ENCODE results near the gene MEOX2.

Gene MEOX2

GRCh38 chr7:15610503-15610902, 76.0 kb downstream of the MEOX2 start:
- DNase-seq (ENCODE audit: low read depth): no peak

DNA sequence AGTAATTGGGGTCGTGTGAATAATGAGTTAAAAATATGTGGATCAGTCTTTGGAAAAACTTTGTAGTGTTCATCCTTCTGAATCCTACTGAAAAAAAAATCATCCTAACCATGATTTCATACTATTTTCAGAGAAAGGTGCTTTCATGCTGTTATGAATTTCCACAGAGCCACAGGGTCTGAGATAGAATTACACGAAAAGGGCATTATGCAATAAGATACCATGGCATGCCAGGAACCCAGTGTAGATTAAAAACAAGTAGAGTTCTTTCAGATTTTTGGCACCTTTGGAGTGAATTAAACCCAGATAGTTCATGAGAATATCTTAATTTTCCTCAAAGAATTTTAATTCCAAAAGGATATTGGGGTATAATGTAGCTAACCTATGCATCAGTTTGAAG, 77.2 kb downstream of the MEOX2 start:
- DNase-seq (ENCODE audit: low read depth): no peak

GRCh38 chr7:15607529-15608210, 78.8 kb downstream of the MEOX2 start:
- DNase-seq (ENCODE audit: low read depth): peak; percentile 52

GRCh38 chr7:15606561-15606960, 79.9 kb downstream of the MEOX2 start:
- DNase-seq (ENCODE audit: low read depth): no peak

GRCh38 chr7:15604166-15604565, 82.3 kb downstream of the MEOX2 start:
- no peak for DNase-seq (ENCODE audit: low read depth)

DNA sequence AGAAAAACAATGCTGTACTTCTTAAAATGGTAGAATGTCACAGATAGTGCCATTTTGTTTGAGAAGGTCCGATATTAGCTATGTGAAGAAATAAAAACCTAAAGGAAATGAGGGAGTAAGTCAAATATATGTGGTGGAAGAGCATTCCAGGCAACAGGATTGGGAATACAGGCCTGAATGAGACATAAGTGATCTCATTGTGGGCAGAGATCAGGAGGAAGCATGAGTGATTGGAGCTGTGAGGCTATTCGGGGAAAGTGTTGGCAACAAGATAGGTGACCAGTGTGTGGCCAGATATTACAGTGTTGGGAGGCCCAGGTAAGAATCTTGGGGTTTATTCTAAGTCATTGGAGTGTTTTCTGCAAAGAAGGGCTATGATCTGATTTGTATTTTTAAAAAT, 83.4 kb downstream of the MEOX2 start:
- DNase-seq (ENCODE audit: low read depth): no peak

GRCh38 chr7:15602236-15602635, 84.2 kb downstream of the MEOX2 start:
- DNase-seq (ENCODE audit: low read depth): no peak

GRCh38 chr7:15601175-15601574, 85.3 kb downstream of the MEOX2 start:
- DNase-seq (ENCODE audit: low read depth): no peak

DNA sequence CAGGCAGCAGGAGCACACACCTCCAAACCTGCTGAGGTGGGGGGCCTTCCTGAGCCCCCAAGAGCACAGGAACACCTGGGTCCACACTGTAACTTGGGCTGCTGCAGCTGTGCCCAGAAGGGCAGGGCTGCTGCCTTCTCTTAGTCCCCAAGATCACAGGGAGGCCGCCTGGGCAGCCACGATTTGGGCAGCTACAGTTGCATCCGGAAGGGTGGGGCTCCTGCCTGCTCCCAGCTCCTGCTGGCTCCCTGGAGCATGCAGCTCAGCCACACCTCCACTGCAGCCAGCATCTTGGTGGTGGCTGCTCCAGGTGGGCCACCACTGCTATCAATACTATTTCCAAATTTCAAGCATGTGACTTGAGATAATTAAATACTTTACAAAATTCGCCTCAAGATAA, 86.2 kb downstream of the MEOX2 start:
- no peak for DNase-seq (ENCODE audit: low read depth)

GRCh38 chr7:15594461-15594860, 92.0 kb downstream of the MEOX2 start:
- DNase-seq (ENCODE audit: low read depth): no peak

DNA sequence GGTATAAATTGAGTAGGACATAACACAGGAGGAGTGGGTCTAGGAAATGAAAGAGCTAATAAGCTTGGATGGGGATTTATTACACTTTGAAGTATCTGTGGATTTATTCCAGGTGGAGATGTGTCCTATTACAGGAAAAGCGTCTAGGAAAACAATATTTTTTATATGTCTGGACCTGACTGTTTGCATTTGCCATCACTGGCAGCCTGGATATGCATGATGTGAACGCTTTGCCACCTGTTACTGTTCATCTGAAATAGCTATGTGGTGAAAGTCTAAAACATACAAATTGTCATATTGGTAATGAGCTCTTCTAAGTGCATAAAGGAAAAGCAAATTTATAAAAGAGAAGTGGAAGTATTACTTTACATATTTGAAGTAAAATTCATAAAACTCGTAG, 93.1 kb downstream of the MEOX2 start:
- DNase-seq (ENCODE audit: low read depth): no peak

GRCh38 chr7:15586266-15586665, 100.2 kb downstream of the MEOX2 start:
- DNase-seq (ENCODE audit: low read depth): no peak

DNA sequence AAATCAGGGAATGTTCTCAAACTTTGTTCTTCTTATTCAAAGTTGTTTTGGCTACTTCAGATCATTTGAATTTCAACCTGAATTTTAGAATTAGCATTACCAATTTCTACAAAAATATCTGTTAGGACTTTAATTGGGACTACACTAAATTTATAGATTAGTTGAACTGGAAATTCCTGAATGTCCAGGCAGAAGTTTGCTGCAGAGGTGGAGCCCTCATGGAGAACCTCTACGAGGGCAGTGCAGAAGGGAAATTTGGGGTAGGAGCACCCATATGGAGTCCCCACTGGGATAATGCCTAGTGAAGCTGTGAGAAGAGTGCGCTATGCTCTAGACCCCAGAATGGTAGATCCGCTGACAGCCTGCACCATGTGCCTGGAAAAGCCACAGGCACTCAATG, 101.9 kb downstream of the MEOX2 start:
- DNase-seq (ENCODE audit: low read depth): no peak

DNA sequence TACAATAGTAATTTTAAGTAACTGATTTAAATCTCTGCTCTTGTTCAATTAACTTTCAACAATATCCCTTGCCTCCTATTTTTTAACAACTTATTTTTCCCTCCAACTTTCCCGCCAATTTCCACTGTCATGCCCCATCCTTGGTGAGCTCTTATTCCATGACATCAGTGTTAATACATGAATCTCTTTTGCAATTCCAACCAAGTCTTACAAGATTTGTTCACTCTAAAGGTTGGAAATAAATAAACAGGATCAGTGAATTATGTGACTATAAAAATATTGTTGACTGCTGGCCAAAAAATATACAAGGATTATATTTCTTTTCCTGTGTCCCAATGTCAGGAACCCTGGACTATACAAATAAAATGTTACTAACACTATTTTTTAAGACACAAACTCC, 103.7 kb downstream of the MEOX2 start:
- peak; percentile 73 for DNase-seq (ENCODE audit: low read depth)

- DNase-seq (ENCODE audit: low read depth): peak; percentile 11
Measured at GRCh38 chr7:15581352-15581951, 105.0 kb downstream of the MEOX2 start.

- DNase-seq (ENCODE audit: low read depth): no peak
Measured at GRCh38 chr7:15580604-15581351, 105.7 kb downstream of the MEOX2 start.

GRCh38 chr7:15577600-15577999, 108.9 kb downstream of the MEOX2 start:
- no peak for DNase-seq (ENCODE audit: low read depth)

- no peak for DNase-seq (ENCODE audit: low read depth)
Measured at GRCh38 chr7:15571301-15571878, 115.1 kb downstream of the MEOX2 start.

- no peak for DNase-seq (ENCODE audit: low read depth)
Measured at GRCh38 chr7:15567652-15568051, 118.8 kb downstream of the MEOX2 start.

DNA sequence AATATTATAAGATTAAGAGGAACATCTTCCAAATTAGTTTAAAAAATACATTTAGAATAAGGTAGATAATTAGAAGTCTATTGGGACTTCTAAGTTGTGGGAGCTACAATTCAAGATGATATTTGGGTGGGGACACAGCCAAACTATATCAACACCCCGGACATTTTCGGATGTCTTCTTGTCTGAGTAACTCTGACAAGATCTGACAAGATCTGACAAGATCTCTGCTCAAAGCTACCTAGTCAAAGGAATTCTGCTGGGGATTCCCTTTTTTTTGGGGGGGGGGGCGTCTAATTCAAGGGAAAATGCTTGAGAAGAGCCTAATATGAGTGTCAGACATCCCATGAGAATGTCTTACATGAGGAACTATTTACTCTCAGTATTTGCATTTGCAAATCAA, 119.4 kb downstream of the MEOX2 start:
- DNase-seq (ENCODE audit: low read depth): no peak

DNA sequence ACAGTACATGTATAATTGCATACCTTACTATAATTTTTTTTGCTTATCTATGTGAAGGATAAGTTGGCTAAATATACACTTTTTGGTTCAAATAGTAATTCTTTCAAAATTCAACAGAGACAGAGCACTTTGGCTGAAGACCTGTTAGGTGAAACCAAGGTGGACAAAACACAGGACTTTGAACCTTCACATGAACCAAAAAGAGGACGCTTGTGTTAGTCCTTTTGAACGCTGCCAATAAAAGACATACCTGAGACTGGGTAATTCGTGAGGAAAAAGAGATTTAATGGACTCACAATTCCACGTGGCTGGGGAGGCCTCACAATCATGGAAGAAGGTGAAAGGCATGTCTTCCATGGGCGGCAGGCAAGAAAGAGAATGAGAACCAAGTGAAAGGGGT, 120.0 kb downstream of the MEOX2 start:
- no peak for DNase-seq (ENCODE audit: low read depth)

DNA sequence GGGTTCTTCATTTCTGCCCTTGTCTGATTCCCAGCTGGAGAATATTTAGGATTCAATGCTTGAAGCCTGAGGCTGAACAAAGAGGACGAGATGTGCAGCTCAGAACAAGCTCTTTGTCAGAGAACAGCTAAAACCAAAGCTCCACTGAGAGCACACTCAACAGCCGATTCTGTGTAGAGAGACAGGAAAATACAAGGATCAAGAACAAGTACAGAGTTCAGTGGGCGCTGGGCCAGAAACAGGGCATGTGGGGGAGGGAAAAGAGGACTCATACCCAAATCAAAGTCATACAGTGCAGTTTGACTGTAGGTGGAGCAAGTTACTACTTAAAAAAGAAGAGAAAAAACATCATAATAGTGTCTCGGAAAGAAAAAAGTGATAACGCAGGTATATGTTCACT, 124.6 kb downstream of the MEOX2 start, which contains the start of gene AGMO:
Gene AGMO, minus strand, starts transcription at position 181 of the 400 bp plus-strand sequence.
- DNase-seq (ENCODE audit: low read depth): peak; percentile 2

Data from fibroblast of gingiva (primary cell).